GM18526 (cell line): ENCODE data around the gene ZNF26.

Source experiments
- POLR2A ChIP-seq: IDR thresholded peaks from 3 replicates; pipeline ENCODE4 v1.6.1; 2011; ENCODE audit not compliant: insufficient read length; ENCODE audit errors: extremely low read depth

The ZNF26 gene

GRCh38 chr12:133038118-133038709 lies 52.0 kb downstream of the ZNF26 start:
- TF ChIP-seq POLR2A, result no peak

- TF ChIP-seq POLR2A, result no peak
Observed at GRCh38 chr12:133046698-133047097, 60.5 kb downstream of the ZNF26 start.

- TF ChIP-seq POLR2A, result no peak
Observed at GRCh38 chr12:133057446-133057845, 71.3 kb downstream of the ZNF26 start.

GRCh38 chr12:133058203-133059113 lies 72.3 kb downstream of the ZNF26 start:
- no peak for TF ChIP-seq POLR2A

GRCh38 chr12:133061954-133062353 lies 75.8 kb downstream of the ZNF26 start:
- TF ChIP-seq POLR2A, result no peak

- no peak for TF ChIP-seq POLR2A
Observed at GRCh38 chr12:133063556-133063955, 77.4 kb downstream of the ZNF26 start.

- no peak for TF ChIP-seq POLR2A
Observed at GRCh38 chr12:133073836-133074235, 87.7 kb downstream of the ZNF26 start.
